IMR-90 (cell line): Measurements from ENCODE around the gene DCDC2. TPM values are rescaled to one million over a fixed set of nuclear protein-coding genes. Genes with fewer than 3 reads are reported as not detected.

Experiments used
- ATAC-seq: fragments of 200-7000 bp; cut with Tn5 transposase; 2 replicates; pipeline ENCODE4 v1.9.1; 2020; ENCODE audit warnings: low read depth, mild to moderate bottlenecking, moderate library complexity
- BruUV-seq: library from RNA; stranded (reverse); fragments of 400-500 nt; replicated peaks from 2 replicates; lab custom pipeline; 2021; lab: Mats Ljungman, UMichigan
- CTCF ChIA-PET: fragments of 300-600 bp; formaldehyde crosslinking; extraction: SDS; loops from one replicate; lab custom pipeline; 2021; ENCODE audit warnings: antibody characterized with exemption; lab: Yijun Ruan, JAX
- POLR2A ChIA-PET: fragments of 300-600 bp; sonication (Branson Sonifier 250); formaldehyde crosslinking; loops from one replicate; lab custom pipeline; 2022; ENCODE audit warnings: antibody characterized with exemption; ENCODE audit not compliant: unreplicated experiment; lab: Charles Lee
- DNase-seq: peaks from one replicate; pipeline ENCODE4 v3.0.0; 2013
- H2AFZ ChIP-seq: replicated peaks from 2 replicates; pipeline ENCODE3; 2013; ENCODE audit warnings: low read length, mild to moderate bottlenecking; ENCODE audit not compliant: poor library complexity
- H2AK5ac ChIP-seq: 2 replicates; pipeline ENCODE4 v1.6.1; 2013; ENCODE audit warnings: low read depth, low read length, inconsistent platforms
- H2AK9ac ChIP-seq: replicated peaks from 2 replicates; pipeline ENCODE3; 2013; ENCODE audit warnings: mild to moderate bottlenecking, low read depth, low read length, moderate library complexity; ENCODE audit not compliant: poor library complexity
- H2BK120ac ChIP-seq: 2 replicates; pipeline ENCODE4 v1.6.1; 2013; ENCODE audit warnings: low read depth, low read length, inconsistent platforms
- H2BK15ac ChIP-seq: 3 replicates; pipeline ENCODE4 v1.6.1; 2013; ENCODE audit warnings: low read depth, low read length, inconsistent platforms
- H2BK20ac ChIP-seq: 2 replicates; pipeline ENCODE4 v1.6.1; 2013; ENCODE audit warnings: low read depth, mild to moderate bottlenecking, inconsistent platforms, low read length, moderate library complexity
- H2BK5ac ChIP-seq: 2 replicates; pipeline ENCODE4 v1.6.1; 2013; ENCODE audit warnings: mild to moderate bottlenecking, low read depth, low read length, inconsistent platforms; ENCODE audit not compliant: poor library complexity, severe bottlenecking
- H3K14ac ChIP-seq: replicated peaks from 2 replicates; pipeline ENCODE4 v1.6.1; 2013; ENCODE audit warnings: low read depth, low read length, inconsistent platforms
- H3K18ac ChIP-seq: 2 replicates; pipeline ENCODE4 v1.6.1; 2013; ENCODE audit warnings: low read depth, low read length, control low read depth
- H3K23ac ChIP-seq: 2 replicates; pipeline ENCODE4 v1.6.1; 2013; ENCODE audit warnings: low read depth, low read length, inconsistent platforms
- H3K27ac ChIP-seq: 2 replicates; pipeline ENCODE4 v1.5.1; 2013; ENCODE audit warnings: mild to moderate bottlenecking, control low read depth, low read length; ENCODE audit not compliant: insufficient read depth
- H3K27me3 ChIP-seq: 2 replicates; pipeline ENCODE4 v1.6.1; 2013; ENCODE audit warnings: low read length; ENCODE audit not compliant: control insufficient read depth, insufficient read depth
- H3K36me3 ChIP-seq: 2 replicates; pipeline ENCODE4 v1.6.1; 2013; ENCODE audit warnings: low read length, mixed read lengths; ENCODE audit not compliant: control insufficient read depth, insufficient read depth
- H3K4ac ChIP-seq: 2 replicates; pipeline ENCODE4 v1.6.1; 2013; ENCODE audit warnings: low read depth, low read length, inconsistent platforms
- H3K4me1 ChIP-seq: 2 replicates; pipeline ENCODE4 v1.6.1; 2013; ENCODE audit warnings: low read length, mixed read lengths; ENCODE audit not compliant: control insufficient read depth, insufficient read depth
- H3K4me2 ChIP-seq: 2 replicates; pipeline ENCODE4 v1.6.1; 2013; ENCODE audit warnings: low read depth, mild to moderate bottlenecking, control low read depth, low read length, moderate library complexity
- H3K4me3 ChIP-seq: 2 replicates; pipeline ENCODE4 v1.5.1; 2013; ENCODE audit warnings: low read depth, mild to moderate bottlenecking, control low read depth, low read length, moderate library complexity; ENCODE audit not compliant: insufficient read depth
- H3K56ac ChIP-seq: 2 replicates; pipeline ENCODE4 v1.6.1; 2013; ENCODE audit warnings: low read length, inconsistent platforms; ENCODE audit not compliant: insufficient read depth; ENCODE audit errors: extremely low read depth
- H3K79me1 ChIP-seq, 2 experiments: 2 replicates each; pipeline ENCODE4 v1.6.1; 2013; ENCODE audit warnings: low read length in 2 of 2, inconsistent platforms in 1 of 2, low read depth in 1 of 2
- H3K9ac ChIP-seq: 2 replicates; pipeline ENCODE4 v1.6.1; 2013; ENCODE audit warnings: low read depth, low read length, control low read depth
- H3K9me1 ChIP-seq: 2 replicates; pipeline ENCODE4 v1.6.1; 2013; ENCODE audit warnings: low read length, inconsistent platforms; ENCODE audit not compliant: insufficient read depth
- H3K9me3 ChIP-seq: 2 replicates; pipeline ENCODE4 v1.6.1; 2013; ENCODE audit warnings: low read length; ENCODE audit not compliant: control insufficient read depth, insufficient read depth
- H4K20me1 ChIP-seq: 2 replicates; pipeline ENCODE4 v1.6.1; 2013; ENCODE audit warnings: low read length, inconsistent platforms; ENCODE audit not compliant: insufficient read depth
- H4K5ac ChIP-seq: 2 replicates; pipeline ENCODE4 v1.6.1; 2013; ENCODE audit warnings: mild to moderate bottlenecking, low read depth, low read length, control low read depth
- H4K8ac ChIP-seq, 2 experiments: 2 replicates each; pipeline ENCODE4 v1.6.1; 2013; ENCODE audit warnings: low read depth in 2 of 2, low read length in 2 of 2, control low read depth in 1 of 2, inconsistent platforms in 1 of 2
- H4K91ac ChIP-seq: 2 replicates; pipeline ENCODE4 v1.6.1; 2013; ENCODE audit warnings: low read depth, low read length, inconsistent platforms; ENCODE audit not compliant: insufficient read depth
- BHLHE40 ChIP-seq: fragments of 150-350 bp; IDR thresholded peaks from 2 replicates; pipeline ENCODE4 v1.6.1; 2016; ENCODE audit warnings: mild to moderate bottlenecking, low read depth, low read length
- CEBPB ChIP-seq: IDR thresholded peaks from 2 replicates; pipeline ENCODE4 v1.6.1; 2012; ENCODE audit warnings: low read depth, low read length, improper control_type of control experiment
- ELK1 ChIP-seq: fragments of 150-350 bp; IDR thresholded peaks from 2 replicates; pipeline ENCODE4 v1.6.1; 2016; ENCODE audit warnings: low read depth, mild to moderate bottlenecking, low read length, moderate library complexity, borderline replicate concordance
- FOS ChIP-seq: fragments of 150-350 bp; IDR thresholded peaks from 2 replicates; pipeline ENCODE4 v1.6.1; 2016; ENCODE audit warnings: low read depth, low read length
- MAFK ChIP-seq: IDR thresholded peaks from 2 replicates; pipeline ENCODE4 v1.6.1; 2012; ENCODE audit warnings: low read depth, low read length, improper control_type of control experiment
- MXI1 ChIP-seq: IDR thresholded peaks from 2 replicates; pipeline ENCODE4 v1.6.1; 2012; ENCODE audit warnings: low read depth, mild to moderate bottlenecking, low read length, moderate library complexity, borderline replicate concordance
- NFE2L2 ChIP-seq: fragments of 150-350 bp; IDR thresholded peaks from 2 replicates; pipeline ENCODE4 v1.6.1; 2016; ENCODE audit warnings: low read depth, mild to moderate bottlenecking, low read length
- POLR2A ChIP-seq: IDR thresholded peaks from 2 replicates; pipeline ENCODE4 v1.6.1; 2012; ENCODE audit warnings: mild to moderate bottlenecking, low read depth, low read length
- RAD21 ChIP-seq: IDR thresholded peaks from 2 replicates; pipeline ENCODE4 v1.6.1; 2012; ENCODE audit warnings: low read length, improper control_type of control experiment
- RCOR1 ChIP-seq: IDR thresholded peaks from 2 replicates; pipeline ENCODE4 v1.6.1; 2012; ENCODE audit warnings: mild to moderate bottlenecking, low read length, improper control_type of control experiment; ENCODE audit not compliant: insufficient replicate concordance
- RFX5 ChIP-seq: IDR thresholded peaks from 2 replicates; pipeline ENCODE4 v1.8.0; 2012; ENCODE audit warnings: low read depth, mild to moderate bottlenecking, low read length, moderate library complexity
- SMC3 ChIP-seq: fragments of 150-350 bp; IDR thresholded peaks from 2 replicates; pipeline ENCODE4 v1.6.1; 2016; ENCODE audit warnings: low read depth, mild to moderate bottlenecking, antibody characterized with exemption, low read length, moderate library complexity
- USF2 ChIP-seq: fragments of 150-350 bp; IDR thresholded peaks from 2 replicates; pipeline ENCODE4 v1.6.1; 2017; ENCODE audit warnings: mild to moderate bottlenecking, antibody characterized with exemption, low read length, low read depth
- WGBS, 2 experiments: methylation state at CpG; one replicate each; pipeline versions ENCODE4 v1.1.5 to v1.1.7; 2013; ENCODE audit warnings: missing lambda C conversion rate in 2 of 2; ENCODE audit not compliant: insufficient read length in 1 of 2; ENCODE audit errors: extremely low coverage in 2 of 2; 5-methylcytosine and 5-hydroxymethylcytosine counted together
- dilution Hi-C: fragments of 300-500 bp; cut with HindIII; formaldehyde crosslinking; loops from one replicate; pipeline ENCODE4 v1.14.3; 2018; ENCODE audit warnings: low sequenced_read_pairs; ENCODE audit not compliant: unreplicated experiment
- in situ Hi-C: fragments of 300-500 bp; cut with MboI; formaldehyde crosslinking; loops from 3 replicates; pipeline ENCODE4 v1.14.3; 2019; ENCODE audit warnings: low sequenced_read_pairs, inconsistent platforms, mixed read lengths
- intact Hi-C: fragments of 100-400 bp; cut with micrococcal nuclease; formaldehyde crosslinking; loops from 2 replicates; pipeline ENCODE4 v1.10.0; 2022
- polyA plus RNA-seq, 3 experiments: library from polyadenylated mRNA; depleted of rRNA; stranded (reverse); fragments of >200 nt; gene quantifications; 2 replicates each; pipeline ENCODE4 v1.2.3, GENCODE V29; 2012; ENCODE audit warnings: low replicate concordance in 1 of 3
- total RNA-seq: library from RNA; depleted of rRNA; stranded (reverse); fragments of >200 nt; gene quantifications from 2 replicates; pipeline ENCODE4 v1.2.3, GENCODE V29; 2012
- TF ChIP-seq, protein P1 (sequence below): conservative IDR thresholded peaks from 2 replicates; pipeline ENCODE4 v1.5.1; 2012; ENCODE audit warnings: mild to moderate bottlenecking, low read depth, low read length, improper control_type of control experiment

DCDC2 gene
- total and polyA plus RNA-seq, 2 of the 4 experiments (the other 2 are of a cell fraction), result not detected

- no peak overlapping the region for H3K4ac ChIP-seq
- H3K23ac ChIP-seq, result no peak overlapping the region; the same call in 1 of the 2 replicates
- ATAC-seq (peak; percentile 90), DNase-seq (peak; percentile 65)
- H2BK15ac ChIP-seq, result no peak overlapping the region
- H3K4me3 ChIP-seq, result peak overlapping the region; percentile 43
- H4K5ac ChIP-seq, result no peak overlapping the region
- H2BK20ac ChIP-seq, result no peak overlapping the region
- H3K9me3 ChIP-seq, result no peaks in the 10 kb centered on the region
- H3K4me1 ChIP-seq, result peaks cover 4% of the 10 kb centered on the region; the same call in 1 of the 2 replicates
- H2BK120ac ChIP-seq, result no peak overlapping the region
- H3K79me1 ChIP-seq, result no peaks in the 10 kb centered on the region
- no peak overlapping the region for H2BK5ac ChIP-seq
- H2AK9ac ChIP-seq, result no peak overlapping the region
- H3K18ac ChIP-seq, result no peak overlapping the region
- H2AK5ac ChIP-seq, result no peak overlapping the region
- H3K36me3 ChIP-seq, result no peaks in the 10 kb centered on the region
- no peak overlapping the region for H3K9ac ChIP-seq
- ChIA-PET POLR2A (no interaction called here), CTCF (interaction anchor here (0.9 to 1.2 kb wide), 3 partner anchors 29 to 76 kb away, joined by 3 to 5 read pairs (median 4); no protein-coding TSS in a partner anchor)
- H3K27me3 ChIP-seq, result peaks cover 18% of the 10 kb centered on the region
- H4K20me1 ChIP-seq, result no peaks in the 10 kb centered on the region
- peak overlapping the region; percentile 94 for H2AFZ ChIP-seq
- H3K4me2 ChIP-seq, result peak overlapping the region; percentile 73
- H4K8ac ChIP-seq, result no peak overlapping the region
- no TSS peak for BruUV-seq
- no peak overlapping the region for H3K27ac ChIP-seq
- WGBS, 2 experiments, result 6% methylated on average over 23 of the region's 55 CpGs; no CpG with 5 or more reads in 1 of the 2 experiments
- dilution Hi-C loops (no loop called here), in situ Hi-C loops (no loop called here), intact Hi-C loops (loop anchor here (1.0 kb wide), 1 partner anchor 26 kb away; no protein-coding TSS in a partner anchor)
- no peak overlapping the region for H3K56ac ChIP-seq
- H3K14ac ChIP-seq, result no peak overlapping the region
- H4K91ac ChIP-seq, result no peak overlapping the region
- H3K9me1 ChIP-seq, result no peaks in the 10 kb centered on the region
- TF ChIP-seq CEBPB (no peak), BHLHE40 (peak; percentile 91), RAD21 (peak; percentile 23; the same call in 1 of the 2 replicates), MAFK (no peak), FOS (no peak), RCOR1 (no peak), MXI1 (no peak), USF2 (peak; percentile 77), RFX5 (no peak), POLR2A (no peak), NFE2L2 (no peak), SMC3 (0 out of 2 replicates have a peak, but pooled peaks have one; percentile 4), ELK1 (no peak)
- TF ChIP-seq, protein P1, sequence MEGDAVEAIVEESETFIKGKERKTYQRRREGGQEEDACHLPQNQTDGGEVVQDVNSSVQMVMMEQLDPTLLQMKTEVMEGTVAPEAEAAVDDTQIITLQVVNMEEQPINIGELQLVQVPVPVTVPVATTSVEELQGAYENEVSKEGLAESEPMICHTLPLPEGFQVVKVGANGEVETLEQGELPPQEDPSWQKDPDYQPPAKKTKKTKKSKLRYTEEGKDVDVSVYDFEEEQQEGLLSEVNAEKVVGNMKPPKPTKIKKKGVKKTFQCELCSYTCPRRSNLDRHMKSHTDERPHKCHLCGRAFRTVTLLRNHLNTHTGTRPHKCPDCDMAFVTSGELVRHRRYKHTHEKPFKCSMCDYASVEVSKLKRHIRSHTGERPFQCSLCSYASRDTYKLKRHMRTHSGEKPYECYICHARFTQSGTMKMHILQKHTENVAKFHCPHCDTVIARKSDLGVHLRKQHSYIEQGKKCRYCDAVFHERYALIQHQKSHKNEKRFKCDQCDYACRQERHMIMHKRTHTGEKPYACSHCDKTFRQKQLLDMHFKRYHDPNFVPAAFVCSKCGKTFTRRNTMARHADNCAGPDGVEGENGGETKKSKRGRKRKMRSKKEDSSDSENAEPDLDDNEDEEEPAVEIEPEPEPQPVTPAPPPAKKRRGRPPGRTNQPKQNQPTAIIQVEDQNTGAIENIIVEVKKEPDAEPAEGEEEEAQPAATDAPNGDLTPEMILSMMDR, result peak; percentile 65
Measured at GRCh38 chr6:24359640-24360454, 2.0 kb upstream of the DCDC2 start.
